Stomach (tissue), 4 donors: ENCODE data around the gene TMEM80.

Experiments
- CTCF ChIP-seq, 7 experiments: fragments of 450-650 bp in 4 of 7; fragments of 200-600 bp in 3 of 7; sonication (generic) in 3 of 7; IDR thresholded peaks; one replicate each; pipeline ENCODE4 v1.5.1; 2016 to 2019; ENCODE audit warnings: antibody characterized with exemption in 7 of 7, control low read depth in 2 of 7, mild to moderate bottlenecking in 1 of 7
- EP300 ChIP-seq: sonication (generic); formaldehyde crosslinking; IDR thresholded peaks from one replicate; pipeline ENCODE4 v1.6.1; 2017; ENCODE audit warnings: antibody characterized with exemption
- POLR2A ChIP-seq, 4 donors: fragments of 450-650 bp; IDR thresholded peaks; one replicate each; pipeline ENCODE4 v1.6.1; 2016; ENCODE audit warnings: antibody characterized with exemption in 4 of 4, control low read depth in 2 of 4, mild to moderate bottlenecking in 1 of 4, moderate library complexity in 1 of 4

- TF ChIP-seq CTCF (IDR thresholded peaks at IDR 0.05) (no peak), EP300 (no peak), POLR2A (IDR thresholded peaks at IDR 0.05) (no peak)
Measured at GRCh38 chr11:678297-678696, 17.3 kb upstream of the TMEM80 start.
